ENCODE results near the gene DNAJB12. TPM values are rescaled to one million over a fixed set of nuclear protein-coding genes. Genes with fewer than 3 reads are reported as not detected.

DNAJB12 gene
- total RNA-seq, 1 donor from 2014 or later = 21.6 TPM

GRCh38 chr10:72285972-72286521 lies 68.7 kb downstream of the DNAJB12 start:
- no peak for ATAC-seq

GRCh38 chr10:72283131-72283530 lies 71.6 kb downstream of the DNAJB12 start:
- ATAC-seq = no peak

Other genes with a start within 250 kb of the DNAJB12 start
- 64.4 TPM for gene ANAPC16, start 138.9 kb downstream of the DNAJB12 start, total RNA-seq
- gene ASCC1, start 138.6 kb downstream of the DNAJB12 start, total RNA-seq = 23.5 TPM
- 417 TPM for gene DDIT4, start 81.0 kb downstream of the DNAJB12 start, total RNA-seq

Data from esophagus mucosa (tissue), 1 donor.